Endothelial cell of umbilical vein (primary cell): ENCODE data around the gene CAPG. TPM values are rescaled to one million over a fixed set of nuclear protein-coding genes. Genes with fewer than 3 reads are reported as not detected.

Source experiments
- BruUV-seq: library from RNA; stranded (reverse); fragments of 400-500 nt; replicated peaks from 2 replicates; lab custom pipeline; 2021; lab: Mats Ljungman, UMichigan
- CTCF ChIA-PET: fragments of 300-600, 350-600 bp; sonication (Branson Sonifier 250); formaldehyde crosslinking; loops from one replicate; lab custom pipeline; 2021; ENCODE audit warnings: antibody characterized with exemption, inconsistent platforms; lab: Charles Lee
- POLR2A ChIA-PET: fragments of 300-600, 350-600 bp; sonication (Branson Sonifier 250); formaldehyde crosslinking; loops from one replicate; lab custom pipeline; 2021; ENCODE audit warnings: antibody characterized with exemption, inconsistent platforms; lab: Charles Lee
- DNase-seq: peaks from one replicate; pipeline ENCODE4 v3.0.0-alpha.2; 2011; ENCODE audit warnings: low read depth, low spot score
- FAIRE-seq: peaks from 2 replicates; lab custom pipeline; 2011; peaks lifted over from hg19 to GRCh38; lab: Jason Lieb, UNC
- H2AFZ ChIP-seq: 2 replicates; pipeline ENCODE4 v1.6.0; 2012; ENCODE audit warnings: low read depth, low read length, control low read depth, inconsistent platforms
- H3K27ac ChIP-seq: 2 replicates; pipeline ENCODE4 v1.5.1; 2011; ENCODE audit warnings: low read depth, mild to moderate bottlenecking, control low read depth, low read length, moderate library complexity; ENCODE audit not compliant: insufficient read depth
- H3K27me3 ChIP-seq, 2 experiments: 2 replicates each; pipeline versions ENCODE4 v1.6.0 to v1.6.1; 2011; ENCODE audit warnings: low read length in 2 of 2, mixed read lengths in 1 of 2; ENCODE audit not compliant: control insufficient read depth in 2 of 2, insufficient read depth in 2 of 2
- H3K36me3 ChIP-seq, 2 experiments: 2 replicates in 1 of 2; 3 replicates in 1 of 2; pipeline ENCODE4 v1.5.1; 2011; ENCODE audit warnings: low read length in 2 of 2, mild to moderate bottlenecking in 1 of 2, moderate library complexity in 1 of 2; ENCODE audit not compliant: control insufficient read depth in 2 of 2, insufficient read depth in 2 of 2; ENCODE audit errors: extremely low read depth in 1 of 2
- H3K4me1 ChIP-seq: 3 replicates; pipeline ENCODE4 v1.5.1; 2011; ENCODE audit warnings: mild to moderate bottlenecking, low read length; ENCODE audit not compliant: control insufficient read depth, insufficient read depth; ENCODE audit errors: extremely low read depth
- H3K4me2 ChIP-seq: 2 replicates; pipeline ENCODE4 v1.6.1; 2011; ENCODE audit warnings: low read length, control low read depth, mixed read lengths; ENCODE audit not compliant: insufficient read depth
- H3K4me3 ChIP-seq, 3 experiments: fragments of 200-600 bp in 1 of 3; sonication (generic), shearing (Covaris generic) in 1 of 3; replicated peaks in 1 of 3; 2 replicates each; pipeline ENCODE4 v1.5.1; 2011 to 2016; ENCODE audit warnings: control low read depth in 3 of 3, low read length in 3 of 3, mild to moderate bottlenecking in 2 of 3, inconsistent platforms in 1 of 3, low read depth in 1 of 3, moderate library complexity in 1 of 3; ENCODE audit not compliant: insufficient read depth in 1 of 3
- H3K79me2 ChIP-seq: 2 replicates; pipeline ENCODE4 v1.6.0; 2012; ENCODE audit warnings: low read length, inconsistent platforms; ENCODE audit not compliant: control insufficient read depth, insufficient read depth
- H3K9ac ChIP-seq: replicated peaks from 2 replicates; pipeline ENCODE3; 2011; ENCODE audit warnings: low read length, control low read depth; ENCODE audit not compliant: insufficient read depth; ENCODE audit errors: extremely low read depth
- H3K9me1 ChIP-seq: replicated peaks from 3 replicates; pipeline ENCODE4 v1.6.0; 2011; ENCODE audit warnings: mild to moderate bottlenecking, low read length; ENCODE audit not compliant: control insufficient read depth, insufficient read depth; ENCODE audit errors: extremely low read depth
- H3K9me3 ChIP-seq: replicated peaks from 2 replicates; pipeline ENCODE4 v1.5.1; 2012; ENCODE audit warnings: low read length, inconsistent platforms; ENCODE audit not compliant: control insufficient read depth, insufficient read depth
- H4K20me1 ChIP-seq: replicated peaks from 2 replicates; pipeline ENCODE3; 2011; ENCODE audit warnings: mild to moderate bottlenecking, low read length; ENCODE audit not compliant: control insufficient read depth, insufficient read depth; ENCODE audit errors: extremely low read depth
- EZH2 ChIP-seq: IDR thresholded peaks from 2 replicates; pipeline ENCODE4 v1.6.1; 2012; ENCODE audit warnings: borderline replicate concordance, low read depth, mild to moderate bottlenecking, moderate library complexity, low read length, inconsistent platforms; ENCODE audit not compliant: severe bottlenecking
- FOS ChIP-seq: IDR thresholded peaks from 2 replicates; pipeline ENCODE4 v1.6.1; 2011; ENCODE audit warnings: mild to moderate bottlenecking, low read length, moderate library complexity, borderline replicate concordance; ENCODE audit not compliant: insufficient read depth
- GATA2 ChIP-seq: IDR thresholded peaks from 2 replicates; pipeline ENCODE4 v1.7.0; 2011; ENCODE audit warnings: low read depth, mild to moderate bottlenecking, moderate library complexity, mixed read lengths, low read length; ENCODE audit not compliant: insufficient read length, insufficient read depth
- JUN ChIP-seq: IDR thresholded peaks from 2 replicates; pipeline ENCODE4 v1.6.1; 2011; ENCODE audit warnings: borderline replicate concordance, low read depth; ENCODE audit not compliant: insufficient read length, insufficient read depth
- MAX ChIP-seq: IDR thresholded peaks from 2 replicates; pipeline ENCODE4 v1.6.1; 2011; ENCODE audit not compliant: insufficient read depth, insufficient read length
- MYC ChIP-seq: IDR thresholded peaks from one replicate; pipeline ENCODE4 v1.6.1; 2011; ENCODE audit warnings: mild to moderate bottlenecking, low read depth, low read length
- POLR2A ChIP-seq: IDR thresholded peaks from 2 replicates; pipeline ENCODE4 v1.6.1; 2012; ENCODE audit warnings: low read depth, mild to moderate bottlenecking, control low read depth, low read length
- POLR2AphosphoS5 ChIP-seq: IDR thresholded peaks from 2 replicates; pipeline ENCODE4 v1.6.1; 2012; ENCODE audit warnings: low read depth, mild to moderate bottlenecking, control low read depth, low read length, moderate library complexity; ENCODE audit not compliant: insufficient read depth
- dilution Hi-C: fragments of 300-500 bp; cut with MboI; formaldehyde crosslinking; loops from one replicate; pipeline ENCODE4 v1.15.0; 2019; ENCODE audit warnings: low sequenced_read_pairs; ENCODE audit not compliant: extremely low pct_ligation_motif_present
- intact Hi-C: fragments of 100-400 bp; cut with micrococcal nuclease; formaldehyde crosslinking; loops from one replicate; pipeline ENCODE4 v1.10.0; 2022
- polyA plus RNA-seq, 4 experiments: library from polyadenylated mRNA; depleted of rRNA in 3 of 4; stranded (reverse) in 3 of 4; unstranded in 1 of 4; fragments of >200 nt; gene quantifications; 2 replicates each; pipeline versions ENCODE4 v1.2.1 to v1.2.3, GENCODE V29; 2011 to 2012; ENCODE audit warnings: missing spikeins in 1 of 4
- total RNA-seq: library from RNA; stranded (reverse); gene quantifications from 2 replicates; pipeline ENCODE4 v1.2.3, GENCODE V29; 2021
- TF ChIP-seq, protein P1 (sequence below), 2 donors: IDR thresholded peaks; 1 replicate in 1 of 2; 2 replicates in 1 of 2; pipeline ENCODE4 v1.5.1; 2011; ENCODE audit warnings: low read length in 2 of 2, mild to moderate bottlenecking in 2 of 2, moderate library complexity in 2 of 2, control low read depth in 1 of 2, inconsistent platforms in 1 of 2, low read depth in 1 of 2; ENCODE audit not compliant: insufficient read depth in 1 of 2; ENCODE audit errors: extremely low read depth in 1 of 2

The CAPG gene
- total and polyA plus RNA-seq, 2 donors (not counting 3 experiments of a cell fraction or from before 2014, with no cell fraction given), result 107 to 115 TPM

DNA sequence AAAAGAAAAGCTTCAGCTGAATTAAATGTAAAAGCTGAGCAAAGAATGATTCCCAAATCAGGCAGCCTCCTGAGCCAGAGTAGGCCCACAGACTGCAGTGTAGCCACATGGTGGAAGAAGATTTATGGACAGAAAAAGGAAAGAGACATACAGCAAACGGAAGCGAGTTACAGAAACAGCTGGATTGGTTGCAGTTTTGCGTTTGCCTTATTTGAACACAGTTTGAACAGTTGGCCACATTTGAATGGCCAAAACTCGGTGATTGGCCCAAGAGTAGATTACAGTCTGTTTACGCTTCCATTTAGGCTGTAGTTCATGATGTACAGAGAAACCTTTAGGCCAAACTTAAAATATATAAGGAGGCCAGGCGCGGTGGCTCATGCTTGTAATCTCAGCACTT is 43.4 kb upstream of the CAPG start:
- Histone ChIP-seq H3K4me2 (no peak overlapping the region), H3K9me3 (no peaks in the 10 kb centered on the region), H2AFZ (no peak overlapping the region), H3K36me3 (no peaks in the 10 kb centered on the region), H3K79me2 (no peaks in the 10 kb centered on the region), H3K4me3 (no peak overlapping the region), H3K9ac (no peak overlapping the region), H3K4me1 (no peaks in the 10 kb centered on the region), H3K27me3 (no peaks in the 10 kb centered on the region), H3K27ac (no peak overlapping the region), H4K20me1 (no peaks in the 10 kb centered on the region), H3K9me1 (no peaks in the 10 kb centered on the region)
- POLR2A ChIA-PET, result no interaction called here
- FAIRE-seq (no peak), DNase-seq (no peak)
- intact Hi-C loops, result no loop called here
- dilution Hi-C loops, result no loop called here
- no TSS peak for BruUV-seq
- TF ChIP-seq POLR2AphosphoS5 (no peak), JUN (no peak), MYC (no peak), FOS (no peak), GATA2 (no peak), EZH2 (no peak), MAX (no peak), POLR2A (no peak)
- TF ChIP-seq, protein P1, sequence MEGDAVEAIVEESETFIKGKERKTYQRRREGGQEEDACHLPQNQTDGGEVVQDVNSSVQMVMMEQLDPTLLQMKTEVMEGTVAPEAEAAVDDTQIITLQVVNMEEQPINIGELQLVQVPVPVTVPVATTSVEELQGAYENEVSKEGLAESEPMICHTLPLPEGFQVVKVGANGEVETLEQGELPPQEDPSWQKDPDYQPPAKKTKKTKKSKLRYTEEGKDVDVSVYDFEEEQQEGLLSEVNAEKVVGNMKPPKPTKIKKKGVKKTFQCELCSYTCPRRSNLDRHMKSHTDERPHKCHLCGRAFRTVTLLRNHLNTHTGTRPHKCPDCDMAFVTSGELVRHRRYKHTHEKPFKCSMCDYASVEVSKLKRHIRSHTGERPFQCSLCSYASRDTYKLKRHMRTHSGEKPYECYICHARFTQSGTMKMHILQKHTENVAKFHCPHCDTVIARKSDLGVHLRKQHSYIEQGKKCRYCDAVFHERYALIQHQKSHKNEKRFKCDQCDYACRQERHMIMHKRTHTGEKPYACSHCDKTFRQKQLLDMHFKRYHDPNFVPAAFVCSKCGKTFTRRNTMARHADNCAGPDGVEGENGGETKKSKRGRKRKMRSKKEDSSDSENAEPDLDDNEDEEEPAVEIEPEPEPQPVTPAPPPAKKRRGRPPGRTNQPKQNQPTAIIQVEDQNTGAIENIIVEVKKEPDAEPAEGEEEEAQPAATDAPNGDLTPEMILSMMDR (IDR thresholded peaks at IDR 0.05; ENCODE audit: extremely low read depth in 1 of 2, insufficient read depth in 1 of 2, low read depth in 1 of 2, low read length in 2 of 2), result no peak
- CTCF ChIA-PET, result interaction anchor here (0.6 to 1.7 kb wide), 2 partner anchors 12 to 435 kb away, joined by 3 to 4 read pairs; partner anchors contain the start of gene ST3GAL5
